Endothelial cell (in vitro differentiated cells): Measurements from ENCODE around the gene PTPRN2. TPM values are rescaled to one million over a fixed set of nuclear protein-coding genes. Genes with fewer than 3 reads are reported as not detected.

ENCODE experiments used
- DNase-seq: peaks from one replicate; pipeline ENCODE4 v3.0.0; 2021; ENCODE audit warnings: low spot score
- H3K27ac Mint-ChIP-seq: one replicate; pipeline ENCODE4 v1.8.0; 2021; ENCODE audit warnings: mixed read lengths, inconsistent platforms; ENCODE audit not compliant: unreplicated experiment
- H3K27me3 Mint-ChIP-seq: one replicate; pipeline ENCODE4 v1.8.0; 2021; ENCODE audit warnings: mild to moderate bottlenecking, moderate library complexity, mixed read lengths, inconsistent platforms; ENCODE audit not compliant: unreplicated experiment
- H3K36me3 Mint-ChIP-seq: one replicate; pipeline ENCODE4 v1.8.0; 2021; ENCODE audit warnings: mild to moderate bottlenecking, low read depth, mixed read lengths, inconsistent platforms; ENCODE audit not compliant: unreplicated experiment
- H3K4me1 Mint-ChIP-seq: one replicate; pipeline ENCODE4 v1.8.0; 2021; ENCODE audit warnings: mild to moderate bottlenecking, mixed read lengths, inconsistent platforms; ENCODE audit not compliant: unreplicated experiment
- H3K4me3 Mint-ChIP-seq: one replicate; pipeline ENCODE4 v1.8.0; 2021; ENCODE audit warnings: mild to moderate bottlenecking, mixed read lengths, inconsistent platforms; ENCODE audit not compliant: unreplicated experiment
- H3K9me3 Mint-ChIP-seq: one replicate; pipeline ENCODE4 v1.8.0; 2021; ENCODE audit warnings: mixed read lengths, inconsistent platforms; ENCODE audit not compliant: unreplicated experiment
- CTCF ChIP-seq: fragments of 200-600 bp; sonication (generic); IDR thresholded peaks from one replicate; pipeline ENCODE4 v1.5.0; 2021; ENCODE audit warnings: antibody characterized with exemption; ENCODE audit not compliant: unreplicated experiment
- total RNA-seq: library from RNA; stranded (reverse); fragmentation: NEBNext Ultra II Directional; extraction: Animal tissue kit (Norgen Biotek cat#: 25700); gene quantifications from one replicate; pipeline ENCODE4 v1.2.1, GENCODE V29; 2021; ENCODE audit not compliant: unreplicated experiment

The PTPRN2 gene
- total RNA-seq, 1 donor from 2014 or later, result 0.18 TPM

- no peak overlapping the region for H3K4me3 Mint-ChIP-seq
- peaks cover 7% of the 10 kb centered on the region for H3K27me3 Mint-ChIP-seq
- no peak for TF ChIP-seq CTCF
- DNase-seq, result no peak
- no peak overlapping the region for H3K27ac Mint-ChIP-seq
- no peaks in the 10 kb centered on the region for H3K4me1 Mint-ChIP-seq
- peaks cover 48% of the 10 kb centered on the region for H3K9me3 Mint-ChIP-seq
- H3K36me3 Mint-ChIP-seq, result peaks cover 14% of the 10 kb centered on the region
These were observed 348.9 kb downstream of the PTPRN2 start for GRCh38 chr7:158238616-158239289.

- no peaks in the 10 kb centered on the region for H3K4me1 Mint-ChIP-seq
- peaks cover 42% of the 10 kb centered on the region for H3K9me3 Mint-ChIP-seq
- no peak overlapping the region for H3K4me3 Mint-ChIP-seq
- no peak overlapping the region for H3K27ac Mint-ChIP-seq
- no peak for TF ChIP-seq CTCF
- H3K27me3 Mint-ChIP-seq, result peaks cover 7% of the 10 kb centered on the region
- no peak for DNase-seq
- peaks cover 14% of the 10 kb centered on the region for H3K36me3 Mint-ChIP-seq
These were observed 349.8 kb downstream of the PTPRN2 start for GRCh38 chr7:158237672-158238335.

- Mint-ChIP-seq H3K4me1 (no peaks in the 10 kb centered on the region), H3K36me3 (peaks cover 14% of the 10 kb centered on the region), H3K27ac (no peak overlapping the region), H3K4me3 (no peak overlapping the region), H3K27me3 (peaks cover 7% of the 10 kb centered on the region), H3K9me3 (peaks cover 37% of the 10 kb centered on the region)
- no peak for TF ChIP-seq CTCF
- DNase-seq, result no peak
These were observed 351.2 kb downstream of the PTPRN2 start for GRCh38 chr7:158236400-158236799.

GRCh38 chr7:158235862-158236261 is 351.8 kb downstream of the PTPRN2 start:
- Mint-ChIP-seq H3K4me1 (no peaks in the 10 kb centered on the region), H3K9me3 (peaks cover 37% of the 10 kb centered on the region), H3K27ac (no peak overlapping the region), H3K36me3 (peaks cover 14% of the 10 kb centered on the region), H3K4me3 (no peak overlapping the region), H3K27me3 (peaks cover 7% of the 10 kb centered on the region)
- no peak for DNase-seq
- TF ChIP-seq CTCF, result no peak

GRCh38 chr7:158229945-158230344 is 357.7 kb downstream of the PTPRN2 start:
- Mint-ChIP-seq H3K9me3 (peaks cover 56% of the 10 kb centered on the region), H3K27me3 (no peaks in the 10 kb centered on the region), H3K4me1 (no peaks in the 10 kb centered on the region), H3K4me3 (no peak overlapping the region), H3K27ac (no peak overlapping the region), H3K36me3 (peaks cover 13% of the 10 kb centered on the region)
- no peak for DNase-seq
- no peak for TF ChIP-seq CTCF
